Stimulated activated naive CD8-positive, alpha-beta T cell treated with anti-CD3 and anti-CD28 coated beads, Interleukin-15, Interleukin-2, amounts not matched to agents 100 ng/mL and 50 ng/mL, for 24 hours (primary cell): ENCODE data around the gene PCK1.

Experiments used
- H3K27ac Mint-ChIP-seq: one replicate; pipeline ENCODE4 v1.8.0; 2021; ENCODE audit warnings: mild to moderate bottlenecking, mixed read lengths
- H3K27me3 Mint-ChIP-seq: one replicate; pipeline ENCODE4 v1.8.0; 2021; ENCODE audit warnings: mixed read lengths
- H3K36me3 Mint-ChIP-seq: one replicate; pipeline ENCODE4 v1.8.0; 2021; ENCODE audit warnings: low read depth, mixed read lengths
- H3K4me1 Mint-ChIP-seq: one replicate; pipeline ENCODE4 v1.8.0; 2021; ENCODE audit warnings: low read depth, mixed read lengths
- H3K4me3 Mint-ChIP-seq: one replicate; pipeline ENCODE4 v1.8.0; 2021; ENCODE audit warnings: mild to moderate bottlenecking, mixed read lengths
- H3K9me3 Mint-ChIP-seq: one replicate; pipeline ENCODE4 v1.8.0; 2021; ENCODE audit warnings: mixed read lengths

The PCK1 gene

DNA sequence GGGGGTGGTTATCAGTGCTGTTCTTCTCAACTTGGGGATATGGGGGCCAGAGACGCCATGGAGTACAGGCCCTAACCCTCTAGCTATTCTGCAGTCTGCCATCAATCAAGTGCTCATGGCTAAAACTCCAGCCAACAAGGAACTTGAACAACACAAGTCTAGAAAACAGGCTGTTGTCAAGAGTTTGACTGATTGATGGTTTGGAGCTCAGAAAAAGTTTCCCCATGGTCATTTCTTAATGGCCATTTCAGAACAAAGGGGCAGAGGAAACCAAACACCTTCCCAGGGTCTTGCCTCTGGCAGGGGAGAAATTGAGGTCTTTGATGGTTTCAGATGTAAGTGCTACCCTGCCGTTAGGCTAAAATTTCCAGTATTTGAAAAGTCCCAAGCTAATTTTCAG, 15.1 kb downstream of the PCK1 start:
- H3K36me3 Mint-ChIP-seq = no peaks in the 10 kb centered on the region
- peaks cover 35% of the 10 kb centered on the region for H3K27me3 Mint-ChIP-seq

DNA sequence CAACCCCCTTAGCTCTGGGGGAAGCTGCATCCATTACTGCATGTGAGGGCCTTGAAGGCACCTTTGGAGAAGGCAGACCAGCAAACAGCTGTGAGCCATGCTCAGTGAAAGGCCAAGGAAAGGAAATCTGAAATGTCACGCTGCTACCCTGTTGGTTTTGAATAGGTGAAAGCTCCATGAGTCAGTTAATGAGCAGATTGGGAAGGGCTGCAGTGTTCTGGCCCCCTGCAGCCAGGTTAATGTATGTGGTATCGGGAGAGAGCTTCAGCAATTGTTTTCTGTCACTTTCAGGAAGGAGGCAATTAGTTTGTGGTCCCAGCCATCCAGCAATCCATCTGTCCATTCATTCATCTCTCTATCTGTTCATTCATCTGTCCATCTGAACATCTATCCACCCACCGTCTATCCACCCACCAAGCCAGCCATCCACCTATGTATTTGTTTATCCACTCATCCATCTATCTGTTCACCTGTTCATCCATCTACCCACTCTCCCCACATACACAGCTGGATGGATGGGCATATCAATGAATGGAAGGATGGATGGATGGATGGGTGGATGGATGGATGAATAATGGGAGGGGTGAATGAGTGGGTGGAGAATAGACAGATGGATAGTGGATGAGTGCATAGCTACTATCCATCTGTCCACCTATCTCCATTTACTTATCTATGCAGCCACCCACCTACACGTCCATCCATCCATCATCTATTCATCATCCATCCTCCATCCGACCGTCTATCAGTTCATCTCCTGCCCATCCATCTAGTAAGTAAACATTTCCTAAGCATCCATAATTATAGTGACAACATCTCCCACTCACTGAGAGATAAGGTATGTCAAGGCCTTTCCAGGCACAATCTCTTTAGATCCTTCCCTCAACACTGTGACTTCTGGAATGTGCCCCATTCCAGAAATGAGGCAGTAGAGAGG, 16.0 kb downstream of the PCK1 start:
- Mint-ChIP-seq H3K4me3 (no peak overlapping the region), H3K9me3 (no peaks in the 10 kb centered on the region), H3K4me1 (no peaks in the 10 kb centered on the region), H3K36me3 (no peaks in the 10 kb centered on the region), H3K27me3 (peaks cover 40% of the 10 kb centered on the region), H3K27ac (no peak overlapping the region)

More for the DNA sequence above, 15.1 kb downstream of the PCK1 start:
- H3K9me3 Mint-ChIP-seq = no peaks in the 10 kb centered on the region
- no peak overlapping the region for H3K27ac Mint-ChIP-seq
- H3K4me1 Mint-ChIP-seq = no peaks in the 10 kb centered on the region
- H3K4me3 Mint-ChIP-seq = no peak overlapping the region

DNA sequence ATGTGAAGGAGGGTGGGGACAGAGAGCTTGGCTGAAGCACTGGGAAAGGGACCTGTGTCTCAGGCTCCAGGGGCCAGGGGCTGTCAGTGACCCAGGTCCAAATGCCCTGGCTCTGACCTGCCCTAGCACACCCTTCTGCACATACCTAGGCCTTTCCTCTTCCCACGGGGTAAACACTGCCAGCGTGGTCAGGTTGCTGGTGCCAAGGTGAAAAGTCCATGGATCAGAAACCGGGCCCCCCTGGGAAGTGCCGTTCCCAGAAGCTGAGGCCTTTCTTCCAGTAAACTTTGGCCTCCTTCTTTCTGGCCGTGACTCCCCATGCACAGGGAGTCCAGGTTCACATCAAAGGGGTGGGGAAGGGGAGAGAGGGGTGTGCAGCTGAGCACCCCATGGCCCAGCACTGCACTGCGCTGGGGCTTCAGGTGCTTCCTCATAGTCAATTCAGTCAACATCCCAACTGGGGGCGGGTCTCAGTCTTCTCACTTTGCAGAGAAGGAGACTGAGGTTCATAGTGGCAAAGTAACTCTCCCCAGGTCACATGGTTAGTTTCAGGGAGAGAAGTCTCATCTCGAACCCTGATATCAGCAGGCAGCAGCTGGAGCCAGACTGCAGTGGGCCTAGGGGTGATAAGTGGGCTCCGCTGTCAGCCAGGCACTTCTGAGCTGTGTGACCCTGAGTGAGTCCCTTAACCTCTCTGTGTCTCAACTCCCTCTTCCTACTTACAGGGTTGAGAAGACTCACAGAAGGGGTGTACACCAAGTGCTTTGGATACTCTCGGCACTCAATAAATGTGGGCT, 17.0 kb downstream of the PCK1 start:
- Mint-ChIP-seq H3K4me1 (no peaks in the 10 kb centered on the region), H3K4me3 (no peak overlapping the region), H3K36me3 (no peaks in the 10 kb centered on the region), H3K9me3 (no peaks in the 10 kb centered on the region), H3K27me3 (peaks cover 44% of the 10 kb centered on the region), H3K27ac (no peak overlapping the region)

DNA sequence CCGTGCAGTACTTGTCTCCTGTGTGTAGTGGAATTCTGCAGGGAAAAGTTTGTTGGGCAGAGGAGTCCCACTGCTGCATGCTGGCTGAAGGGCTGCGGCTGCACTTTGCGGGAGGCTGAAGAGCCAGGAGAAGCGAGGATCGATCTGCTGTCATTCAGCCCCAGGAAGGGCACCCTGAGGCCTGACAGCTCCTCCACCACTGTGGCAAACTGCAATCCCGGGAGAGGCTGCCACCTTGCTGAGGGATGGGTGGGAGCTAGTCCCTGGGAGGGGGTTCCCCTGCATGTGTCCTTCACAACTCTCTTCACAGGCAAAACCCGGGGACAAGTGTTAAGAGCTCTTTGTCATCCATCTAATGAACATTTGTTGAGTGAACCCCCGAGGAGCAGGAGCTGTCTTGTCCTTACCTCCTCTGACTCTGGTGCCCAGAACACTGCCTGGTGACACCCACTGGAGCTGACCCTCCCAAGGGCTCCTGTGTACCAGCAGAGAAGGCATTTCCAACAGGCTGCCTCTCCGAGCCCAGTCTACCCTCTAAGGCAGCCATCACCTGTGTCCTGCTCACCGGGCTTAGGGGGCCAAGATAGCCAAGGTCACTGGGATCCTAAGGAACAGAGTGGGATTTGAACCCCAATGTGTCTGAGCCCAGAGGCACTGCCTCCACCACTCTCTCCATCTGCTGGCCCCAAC, 17.7 kb downstream of the PCK1 start:
- peaks cover 50% of the 10 kb centered on the region for H3K27me3 Mint-ChIP-seq
- H3K36me3 Mint-ChIP-seq = no peaks in the 10 kb centered on the region
- no peak overlapping the region for H3K4me3 Mint-ChIP-seq
- H3K4me1 Mint-ChIP-seq = no peaks in the 10 kb centered on the region
- H3K27ac Mint-ChIP-seq = no peak overlapping the region
- no peaks in the 10 kb centered on the region for H3K9me3 Mint-ChIP-seq

DNA sequence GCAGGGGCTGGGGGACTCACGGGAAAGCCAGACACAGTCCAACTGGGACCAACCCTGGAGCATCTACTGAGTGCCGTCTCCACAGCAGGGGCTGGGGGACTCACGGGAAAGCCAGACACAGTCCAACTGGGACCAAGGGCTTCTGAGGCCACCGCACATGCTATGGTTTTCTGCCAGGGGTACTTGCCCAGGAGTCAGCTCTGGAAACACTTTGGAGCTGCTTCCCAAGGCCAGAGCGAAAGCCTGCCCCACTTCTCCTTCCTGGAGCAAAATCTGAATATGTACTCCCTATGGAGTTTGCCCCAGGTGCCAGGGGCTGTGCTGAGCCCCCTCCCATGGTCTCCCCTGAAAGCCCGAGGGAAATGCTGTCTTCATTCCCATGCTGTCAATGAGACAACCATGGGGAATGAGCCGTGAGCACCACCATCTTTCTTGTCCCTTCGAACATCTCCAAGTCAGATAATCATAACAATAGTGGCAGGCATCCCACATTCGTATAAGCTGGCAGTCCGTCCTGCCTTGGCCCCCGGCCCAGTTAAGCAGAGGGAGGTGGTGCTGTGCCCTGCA, 18.5 kb downstream of the PCK1 start:
- no peaks in the 10 kb centered on the region for H3K36me3 Mint-ChIP-seq
- H3K27me3 Mint-ChIP-seq = peaks cover 50% of the 10 kb centered on the region
- no peak overlapping the region for H3K27ac Mint-ChIP-seq
- no peaks in the 10 kb centered on the region for H3K9me3 Mint-ChIP-seq
- no peaks in the 10 kb centered on the region for H3K4me1 Mint-ChIP-seq
- H3K4me3 Mint-ChIP-seq = no peak overlapping the region

DNA sequence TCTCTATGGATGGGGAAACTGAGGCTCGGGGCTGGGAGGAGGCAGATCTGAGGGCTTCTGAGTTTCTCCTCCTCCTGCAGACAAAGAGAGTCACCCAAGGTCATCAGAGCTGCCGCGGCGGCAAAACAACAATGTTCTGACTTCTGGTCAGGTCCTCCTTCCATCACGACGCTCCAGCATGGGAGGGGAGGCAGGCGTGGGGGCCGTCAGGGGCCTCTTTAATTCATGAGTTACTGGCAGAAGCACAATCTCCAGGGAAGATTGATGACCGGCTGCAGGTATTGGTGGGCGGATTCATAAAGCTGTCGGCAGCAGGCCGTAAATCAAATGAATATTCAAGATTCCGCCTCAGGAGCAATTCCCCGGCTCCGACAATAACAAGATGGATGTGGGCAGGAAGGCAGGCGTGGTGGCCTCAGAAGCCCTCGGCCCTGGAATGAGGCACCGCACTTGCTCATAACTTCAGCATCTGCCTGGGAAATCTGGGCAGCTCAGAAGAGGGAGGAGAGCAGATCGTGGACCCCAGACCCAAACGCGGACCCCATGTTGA, 19.1 kb downstream of the PCK1 start:
- no peak overlapping the region for H3K27ac Mint-ChIP-seq
- H3K36me3 Mint-ChIP-seq = no peaks in the 10 kb centered on the region
- no peak overlapping the region for H3K4me3 Mint-ChIP-seq
- no peaks in the 10 kb centered on the region for H3K9me3 Mint-ChIP-seq
- H3K27me3 Mint-ChIP-seq = peaks cover 55% of the 10 kb centered on the region
- H3K4me1 Mint-ChIP-seq = no peaks in the 10 kb centered on the region

DNA sequence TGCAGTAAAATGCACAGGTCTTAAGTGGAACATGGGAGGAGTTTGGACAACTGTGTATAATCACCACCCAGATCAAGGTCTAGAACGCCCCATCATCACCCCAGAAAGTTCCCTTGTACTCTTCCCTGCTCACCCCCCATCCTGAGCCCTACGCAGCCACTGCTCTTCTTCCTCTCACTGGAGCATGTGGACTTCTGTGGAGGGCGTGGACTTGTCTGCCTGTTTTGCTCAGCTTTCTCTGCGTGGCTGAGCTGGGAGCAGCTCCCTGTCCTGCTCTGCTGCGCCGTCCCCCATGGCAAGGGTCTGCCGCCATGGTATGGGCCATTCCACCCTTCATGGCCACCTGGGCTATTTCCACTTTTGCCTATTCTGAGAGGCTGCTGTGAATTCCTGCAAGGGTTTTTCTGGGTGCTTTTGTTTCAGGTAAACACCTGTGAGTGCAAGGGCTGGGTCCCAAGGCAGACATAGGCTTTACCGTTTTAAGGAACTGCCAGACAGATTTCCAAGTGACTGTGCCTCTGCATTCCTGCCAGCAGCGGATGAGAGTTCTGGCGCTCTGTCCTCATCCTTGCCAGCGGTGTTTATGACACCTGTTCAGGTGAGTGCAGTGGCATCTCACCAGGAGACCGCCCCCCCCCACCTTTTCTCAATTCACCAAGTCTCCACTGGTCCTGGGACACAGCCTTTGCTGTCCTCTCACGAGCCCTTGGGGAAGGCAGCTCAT, 19.7 kb downstream of the PCK1 start:
- no peaks in the 10 kb centered on the region for H3K9me3 Mint-ChIP-seq
- H3K27me3 Mint-ChIP-seq = peaks cover 59% of the 10 kb centered on the region
- no peak overlapping the region for H3K4me3 Mint-ChIP-seq
- H3K4me1 Mint-ChIP-seq = no peaks in the 10 kb centered on the region
- H3K36me3 Mint-ChIP-seq = no peaks in the 10 kb centered on the region
- H3K27ac Mint-ChIP-seq = no peak overlapping the region

DNA sequence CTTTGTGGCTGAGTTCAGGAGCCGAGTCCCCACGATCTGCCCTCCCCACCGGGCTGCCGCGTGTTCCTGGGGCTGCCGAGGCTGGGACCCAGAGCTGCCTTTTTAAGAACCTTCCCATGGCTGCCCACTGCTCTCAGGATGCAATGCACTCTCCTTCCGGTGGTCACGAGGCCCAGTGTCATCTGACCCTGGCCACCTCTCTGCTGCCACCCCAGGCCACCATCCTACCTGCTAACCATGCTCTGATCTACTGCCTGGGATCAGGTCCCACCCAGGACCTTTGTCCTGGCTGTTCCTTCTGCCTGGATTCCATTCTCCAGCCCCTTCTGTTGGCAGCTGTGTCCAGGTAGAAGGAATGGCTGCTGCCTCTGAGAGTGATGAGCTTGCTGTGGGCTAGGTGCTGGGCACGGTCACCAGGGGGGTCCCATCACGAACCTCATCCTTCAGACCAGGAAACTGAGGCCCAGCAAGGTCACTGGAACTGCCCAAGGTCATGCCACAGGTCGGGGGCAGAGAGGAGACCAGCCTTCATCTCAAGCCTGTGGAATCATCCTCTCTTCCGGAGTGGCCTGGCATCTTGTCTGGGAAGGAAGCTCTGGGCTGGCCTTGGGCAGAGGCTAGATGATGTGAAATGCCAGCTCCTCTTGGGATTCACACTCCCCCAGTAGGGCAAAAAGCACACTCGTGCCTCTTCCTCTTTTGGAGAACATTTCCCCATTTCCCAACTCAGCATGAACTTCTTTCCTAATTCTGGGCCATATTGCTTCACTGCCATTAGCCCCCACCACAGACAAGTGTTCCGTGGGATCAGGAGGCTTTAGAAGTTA, 20.5 kb downstream of the PCK1 start:
- Mint-ChIP-seq H3K36me3 (no peaks in the 10 kb centered on the region), H3K27me3 (peaks cover 59% of the 10 kb centered on the region), H3K27ac (no peak overlapping the region), H3K9me3 (no peaks in the 10 kb centered on the region), H3K4me3 (no peak overlapping the region), H3K4me1 (no peaks in the 10 kb centered on the region)

DNA sequence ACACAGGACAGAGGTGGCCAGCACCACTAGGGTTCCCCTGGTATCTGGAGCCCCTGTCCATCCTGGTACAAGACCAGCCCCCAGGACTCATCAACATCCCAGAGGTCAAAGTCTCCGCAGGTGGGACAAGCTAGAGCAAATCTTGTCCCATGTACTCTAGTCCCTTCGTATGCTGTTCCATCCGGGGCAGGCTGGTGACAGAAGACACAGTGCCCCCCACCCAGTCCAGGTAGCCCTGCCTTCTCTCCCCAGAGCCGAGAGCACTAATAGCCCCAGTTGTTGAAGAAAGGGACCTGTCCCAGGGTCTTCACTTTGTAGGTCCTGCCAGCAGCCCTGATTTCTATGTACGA, 21.1 kb downstream of the PCK1 start:
- no peaks in the 10 kb centered on the region for H3K4me1 Mint-ChIP-seq
- H3K9me3 Mint-ChIP-seq = no peaks in the 10 kb centered on the region
- H3K27ac Mint-ChIP-seq = no peak overlapping the region
- no peaks in the 10 kb centered on the region for H3K36me3 Mint-ChIP-seq
- H3K4me3 Mint-ChIP-seq = no peak overlapping the region
- H3K27me3 Mint-ChIP-seq = peaks cover 63% of the 10 kb centered on the region

DNA sequence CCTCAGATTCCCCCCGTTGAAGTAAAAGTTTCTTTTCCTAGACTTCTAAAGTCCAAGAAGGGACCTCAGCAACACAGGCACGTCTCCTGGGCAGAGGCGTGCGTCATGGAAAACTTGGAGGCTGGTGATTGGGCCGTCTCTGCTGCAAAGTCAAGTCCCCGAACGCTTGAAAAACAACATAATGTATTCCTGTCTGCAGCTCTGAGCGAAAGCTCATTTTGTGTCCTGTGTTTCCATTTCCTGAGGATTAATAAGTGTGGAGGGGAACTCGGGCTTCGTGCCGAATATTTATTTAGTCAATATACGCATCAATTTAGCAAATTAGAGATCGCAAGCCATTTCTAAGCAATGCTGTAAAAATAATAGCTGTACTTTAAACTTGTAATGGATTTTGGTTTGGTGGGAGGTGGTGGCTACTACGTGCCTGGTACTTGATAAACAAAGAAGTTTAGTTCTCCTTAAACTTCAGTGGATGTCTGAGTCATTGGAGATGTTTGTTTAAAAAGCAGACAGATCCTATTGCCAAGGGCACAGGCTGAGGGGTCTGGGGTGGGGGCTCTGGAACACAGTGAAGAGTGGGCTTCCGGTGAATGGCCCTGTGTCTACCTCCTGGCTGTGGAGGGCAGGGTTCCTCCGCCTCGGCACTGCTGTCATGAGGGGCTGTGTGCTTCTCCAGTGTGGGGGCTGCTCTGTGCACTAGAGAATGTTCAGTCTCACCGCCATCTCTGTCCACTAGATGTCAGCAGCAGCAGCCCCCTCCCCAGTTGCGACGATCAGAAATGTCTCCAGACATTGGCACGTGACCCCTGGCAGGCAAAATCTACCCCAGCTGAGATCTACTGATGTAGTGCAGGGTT, 21.8 kb downstream of the PCK1 start:
- no peaks in the 10 kb centered on the region for H3K9me3 Mint-ChIP-seq
- H3K27ac Mint-ChIP-seq = no peak overlapping the region
- no peaks in the 10 kb centered on the region for H3K36me3 Mint-ChIP-seq
- no peak overlapping the region for H3K4me3 Mint-ChIP-seq
- H3K4me1 Mint-ChIP-seq = no peaks in the 10 kb centered on the region
- H3K27me3 Mint-ChIP-seq = peaks cover 65% of the 10 kb centered on the region

DNA sequence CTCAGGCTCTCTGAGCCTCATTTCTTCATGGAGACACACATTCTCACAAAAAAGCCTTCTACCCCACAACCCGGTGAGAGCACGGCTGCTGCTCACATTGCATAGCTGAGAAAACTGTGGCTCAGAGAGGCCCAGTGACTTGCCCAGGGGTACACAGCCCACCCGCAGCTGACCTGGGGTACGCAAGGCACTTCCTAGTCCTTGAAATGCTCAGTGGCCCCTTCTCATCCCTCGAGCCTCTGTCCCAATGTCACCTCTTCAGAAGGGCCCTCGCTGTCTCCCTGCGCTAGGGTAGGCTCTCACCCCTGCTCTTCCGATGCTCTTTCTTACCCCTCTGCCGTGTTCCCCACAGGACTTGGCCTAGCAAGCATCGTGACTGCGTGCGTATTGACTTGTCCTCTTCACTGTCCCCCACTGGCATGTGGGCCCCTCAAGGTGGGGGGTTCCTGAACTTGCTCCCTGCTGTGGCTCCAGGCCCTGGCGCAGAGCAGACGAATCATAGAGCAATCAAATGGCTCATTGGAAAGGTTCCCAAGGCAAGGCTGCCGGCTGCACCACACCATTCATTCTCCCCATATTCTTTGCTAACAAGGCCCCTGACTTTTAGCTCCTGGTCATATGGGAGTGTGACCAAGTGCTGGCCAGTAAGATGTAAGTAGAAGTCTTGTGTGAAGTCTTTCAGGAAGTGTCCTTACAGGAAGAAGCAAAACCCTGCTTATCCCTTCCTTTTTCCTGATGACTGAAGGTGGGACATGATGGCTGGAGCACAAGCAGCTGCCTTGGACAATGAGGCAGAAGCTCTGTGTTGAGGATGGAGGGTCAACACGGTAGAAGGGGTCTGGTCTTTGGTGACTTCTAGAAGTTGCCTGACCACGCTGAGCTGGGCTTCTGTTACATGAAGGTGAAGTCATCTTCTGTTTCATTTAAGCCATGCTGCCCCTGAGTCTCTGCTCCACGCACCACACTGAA, 22.7 kb downstream of the PCK1 start:
- no peaks in the 10 kb centered on the region for H3K4me1 Mint-ChIP-seq
- no peaks in the 10 kb centered on the region for H3K36me3 Mint-ChIP-seq
- H3K9me3 Mint-ChIP-seq = peaks cover 4% of the 10 kb centered on the region
- peaks cover 61% of the 10 kb centered on the region for H3K27me3 Mint-ChIP-seq
- no peak overlapping the region for H3K27ac Mint-ChIP-seq
- H3K4me3 Mint-ChIP-seq = no peak overlapping the region
